IPS-15b (cell line): ENCODE results near the gene NSFL1C.

Experiments
- H3K27me3 ChIP-seq: one replicate; pipeline ENCODE4 v1.6.1; 2013; ENCODE audit warnings: low read length; ENCODE audit not compliant: control insufficient read depth, insufficient read depth
- H3K36me3 ChIP-seq: one replicate; pipeline ENCODE4 v1.6.1; 2013; ENCODE audit warnings: low read length; ENCODE audit not compliant: control insufficient read depth, insufficient read depth
- H3K4me1 ChIP-seq: one replicate; pipeline ENCODE4 v1.6.1; 2013; ENCODE audit warnings: mild to moderate bottlenecking, low read length; ENCODE audit not compliant: control insufficient read depth, insufficient read depth
- H3K4me3 ChIP-seq: one replicate; pipeline ENCODE4 v1.5.1; 2013; ENCODE audit warnings: low read depth, low read length
- H3K9ac ChIP-seq: one replicate; pipeline ENCODE4 v1.6.1; 2013; ENCODE audit warnings: low read depth, mild to moderate bottlenecking, low read length
- H3K9me3 ChIP-seq: one replicate; pipeline ENCODE4 v1.6.1; 2013; ENCODE audit warnings: mild to moderate bottlenecking, low read length; ENCODE audit not compliant: control insufficient read depth, insufficient read depth

NSFL1C gene

GRCh38 chr20:1448081-1448620, 18.5 kb downstream of the NSFL1C start:
- no peaks in the 10 kb centered on the region for H3K27me3 ChIP-seq
- H3K9ac ChIP-seq = no peak overlapping the region
- H3K4me1 ChIP-seq = no peaks in the 10 kb centered on the region
- peaks cover 59% of the 10 kb centered on the region for H3K36me3 ChIP-seq
- H3K4me3 ChIP-seq = no peak overlapping the region
- no peaks in the 10 kb centered on the region for H3K9me3 ChIP-seq

- Histone ChIP-seq H3K9ac (no peak overlapping the region), H3K9me3 (no peaks in the 10 kb centered on the region), H3K36me3 (peaks cover 56% of the 10 kb centered on the region)
Observed at GRCh38 chr20:1446536-1446935, 20.1 kb downstream of the NSFL1C start.

DNA sequence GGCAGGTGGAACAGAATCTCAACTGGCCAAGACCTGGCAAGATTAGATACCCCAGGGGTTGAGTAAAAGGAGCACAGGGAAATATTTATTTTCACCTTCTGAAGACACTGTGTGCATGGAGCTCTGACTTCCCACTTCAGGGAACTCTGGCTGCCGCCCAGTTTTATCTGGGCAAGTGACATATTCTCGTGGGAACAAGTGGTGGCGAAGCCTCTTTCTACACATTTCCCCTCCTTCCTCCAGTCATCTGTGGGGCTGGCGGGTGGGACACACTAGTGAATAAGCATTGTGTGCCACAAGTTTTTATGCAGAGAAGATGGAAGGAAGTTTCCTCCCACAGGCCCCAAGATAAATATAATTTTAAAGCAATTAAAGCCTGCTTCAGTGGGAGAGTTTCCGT, 23.6 kb downstream of the NSFL1C start:
- H3K36me3 ChIP-seq = peaks cover 46% of the 10 kb centered on the region

More at GRCh38 chr20:1446536-1446935, 20.1 kb downstream of the NSFL1C start:
- no peaks in the 10 kb centered on the region for H3K27me3 ChIP-seq
- H3K4me3 ChIP-seq = no peak overlapping the region
- no peaks in the 10 kb centered on the region for H3K4me1 ChIP-seq

GRCh38 chr20:1442304-1442703, 24.3 kb downstream of the NSFL1C start:
- H3K4me1 ChIP-seq = no peaks in the 10 kb centered on the region
- no peak overlapping the region for H3K9ac ChIP-seq
- H3K27me3 ChIP-seq = no peaks in the 10 kb centered on the region
- no peak overlapping the region for H3K4me3 ChIP-seq
- H3K36me3 ChIP-seq = peaks cover 45% of the 10 kb centered on the region
- no peaks in the 10 kb centered on the region for H3K9me3 ChIP-seq

More for the DNA sequence above, 23.6 kb downstream of the NSFL1C start:
- Histone ChIP-seq H3K4me1 (no peaks in the 10 kb centered on the region), H3K4me3 (no peak overlapping the region), H3K9me3 (no peaks in the 10 kb centered on the region), H3K27me3 (no peaks in the 10 kb centered on the region), H3K9ac (no peak overlapping the region)

GRCh38 chr20:1441133-1441532, 25.5 kb downstream of the NSFL1C start:
- Histone ChIP-seq H3K27me3 (no peaks in the 10 kb centered on the region), H3K4me1 (no peaks in the 10 kb centered on the region), H3K4me3 (no peak overlapping the region), H3K9me3 (no peaks in the 10 kb centered on the region), H3K9ac (no peak overlapping the region), H3K36me3 (peaks cover 36% of the 10 kb centered on the region)

- Histone ChIP-seq H3K27me3 (no peaks in the 10 kb centered on the region), H3K9me3 (no peaks in the 10 kb centered on the region), H3K4me1 (no peaks in the 10 kb centered on the region), H3K4me3 (no peak overlapping the region), H3K9ac (no peak overlapping the region), H3K36me3 (peaks cover 25% of the 10 kb centered on the region)
Observed at GRCh38 chr20:1440024-1440423, 26.6 kb downstream of the NSFL1C start.

DNA sequence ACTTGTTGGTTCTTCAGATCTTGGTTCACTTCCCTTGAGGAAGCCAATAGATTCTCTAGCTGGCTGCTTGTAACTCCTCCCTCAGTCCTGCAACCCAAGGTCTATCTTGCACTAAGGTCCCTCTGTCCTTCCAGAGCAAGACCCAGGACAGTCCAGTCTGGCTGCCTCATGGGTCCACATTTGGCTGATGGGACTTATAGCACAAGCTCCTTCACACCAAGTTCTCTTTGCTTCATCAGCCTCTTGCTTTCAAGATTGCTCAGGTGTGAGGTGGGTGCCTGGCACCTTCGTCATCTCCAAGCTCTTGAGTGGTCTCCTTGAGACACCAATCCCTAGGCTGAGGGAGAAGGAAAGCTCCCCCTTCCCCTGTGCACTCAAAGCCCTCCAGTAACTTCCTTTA, 28.3 kb downstream of the NSFL1C start:
- Histone ChIP-seq H3K4me3 (no peak overlapping the region), H3K4me1 (no peaks in the 10 kb centered on the region), H3K27me3 (no peaks in the 10 kb centered on the region), H3K36me3 (peaks cover 12% of the 10 kb centered on the region), H3K9ac (no peak overlapping the region), H3K9me3 (peaks cover 12% of the 10 kb centered on the region)

DNA sequence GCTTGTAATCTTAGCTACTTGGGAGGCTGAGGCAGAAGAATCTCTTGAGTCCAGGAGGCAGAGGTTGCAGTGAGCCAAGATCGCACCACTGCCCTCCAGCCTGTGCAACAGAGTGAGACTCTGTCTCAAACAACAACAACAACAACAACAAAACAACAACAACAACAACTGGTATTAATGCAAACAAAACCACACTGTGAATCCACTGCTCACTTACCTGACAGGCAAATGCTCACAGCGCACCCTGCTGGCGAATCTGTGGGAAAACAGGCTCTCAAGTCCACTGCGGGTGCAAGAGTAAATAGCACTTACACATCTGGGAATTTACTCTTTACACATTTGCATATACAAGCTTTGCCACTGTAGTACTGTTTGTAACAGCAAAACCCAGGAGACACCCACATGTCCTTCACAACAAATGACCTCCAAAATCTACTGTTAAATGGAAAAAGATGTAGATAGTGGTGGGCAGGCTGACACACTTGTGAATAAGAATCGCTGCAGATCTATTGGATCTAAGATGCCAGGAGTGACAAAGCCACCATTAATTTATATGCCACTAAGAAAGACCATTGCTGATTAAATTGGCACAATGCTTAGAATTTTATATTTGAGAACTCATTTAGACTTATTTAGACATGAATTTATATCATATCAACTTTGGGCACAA, 29.3 kb downstream of the NSFL1C start:
- Histone ChIP-seq H3K4me1 (no peaks in the 10 kb centered on the region), H3K36me3 (peaks cover 5% of the 10 kb centered on the region), H3K27me3 (no peaks in the 10 kb centered on the region), H3K4me3 (no peak overlapping the region), H3K9ac (no peak overlapping the region), H3K9me3 (peaks cover 12% of the 10 kb centered on the region)

DNA sequence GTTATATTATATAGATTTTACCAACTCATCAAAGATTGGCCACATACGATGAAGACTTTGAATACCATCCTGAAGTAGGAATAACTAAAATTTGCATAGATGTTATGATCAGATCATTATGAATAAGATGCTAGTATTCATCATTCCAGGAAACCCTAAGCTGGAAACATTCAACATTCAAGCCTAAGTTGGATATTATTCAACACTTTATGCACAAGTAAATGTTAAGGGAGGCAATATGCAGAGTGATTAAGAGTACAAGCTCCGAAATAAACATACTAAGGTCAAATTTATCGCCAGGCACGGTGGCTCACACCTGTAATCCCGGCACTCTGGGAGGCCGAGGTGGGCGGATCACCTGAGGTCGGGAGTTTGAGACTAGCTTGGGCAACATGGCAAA, 30.4 kb downstream of the NSFL1C start:
- no peaks in the 10 kb centered on the region for H3K27me3 ChIP-seq

DNA sequence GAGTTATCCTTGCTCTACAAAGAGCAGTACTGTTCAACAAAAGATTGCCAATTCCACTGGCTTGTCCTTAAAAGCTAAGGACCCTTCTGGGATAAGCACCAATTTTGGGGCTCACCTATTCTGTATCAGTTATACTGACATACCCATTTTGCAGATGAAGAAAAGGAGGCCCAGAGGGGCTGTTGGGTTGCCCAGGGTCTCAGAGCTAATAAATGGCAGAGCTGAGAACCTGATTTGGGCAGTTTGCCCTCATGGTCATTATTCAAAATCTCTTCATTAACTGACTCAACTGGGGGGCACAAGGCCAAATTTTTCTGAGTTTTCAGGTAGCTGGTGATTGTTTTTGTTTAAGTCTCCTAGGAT, 31.3 kb downstream of the NSFL1C start:
- Histone ChIP-seq H3K27me3 (no peaks in the 10 kb centered on the region), H3K9ac (no peak overlapping the region), H3K9me3 (peaks cover 12% of the 10 kb centered on the region), H3K4me1 (peaks cover 2% of the 10 kb centered on the region), H3K4me3 (no peak overlapping the region), H3K36me3 (no peaks in the 10 kb centered on the region)

More for the DNA sequence above, 30.4 kb downstream of the NSFL1C start:
- no peaks in the 10 kb centered on the region for H3K36me3 ChIP-seq
- peaks cover 12% of the 10 kb centered on the region for H3K9me3 ChIP-seq
- H3K4me1 ChIP-seq = no peaks in the 10 kb centered on the region
- no peak overlapping the region for H3K4me3 ChIP-seq
- H3K9ac ChIP-seq = no peak overlapping the region

GRCh38 chr20:1434571-1435336, 31.9 kb downstream of the NSFL1C start:
- H3K4me3 ChIP-seq = no peak overlapping the region
- no peaks in the 10 kb centered on the region for H3K36me3 ChIP-seq
- H3K27me3 ChIP-seq = no peaks in the 10 kb centered on the region
- H3K9me3 ChIP-seq = peaks cover 12% of the 10 kb centered on the region
- peaks cover 2% of the 10 kb centered on the region for H3K4me1 ChIP-seq
- no peak overlapping the region for H3K9ac ChIP-seq

- Histone ChIP-seq H3K27me3 (no peaks in the 10 kb centered on the region), H3K9ac (no peak overlapping the region), H3K4me1 (peaks cover 15% of the 10 kb centered on the region), H3K4me3 (no peak overlapping the region), H3K9me3 (peaks cover 12% of the 10 kb centered on the region), H3K36me3 (no peaks in the 10 kb centered on the region)
Observed at GRCh38 chr20:1431158-1431557, 35.5 kb downstream of the NSFL1C start.
